GM21717 (cell line): ENCODE measurements around the gene TSPEAR.

Experiments used
- ATAC-seq: cut with Tn5 transposase; IDR thresholded peaks from one replicate; pipeline ENCODE4 v1.9.1; 2021; ENCODE audit warnings: mild to moderate bottlenecking, moderate library complexity; ENCODE audit not compliant: unreplicated experiment

TSPEAR gene

GRCh38 chr21:44533891-44534627, 177.3 kb downstream of the TSPEAR start:
- no peak for ATAC-seq

GRCh38 chr21:44533121-44533890, 178.1 kb downstream of the TSPEAR start:
- no peak for ATAC-seq

- ATAC-seq: no peak
Measured at GRCh38 chr21:44532712-44533111, 178.7 kb downstream of the TSPEAR start.

- ATAC-seq: no peak
Measured at GRCh38 chr21:44531606-44532564, 179.5 kb downstream of the TSPEAR start.

- no peak for ATAC-seq
Measured at GRCh38 chr21:44530903-44531605, 180.3 kb downstream of the TSPEAR start.

- ATAC-seq: no peak
Measured at GRCh38 chr21:44530221-44530902, 181.0 kb downstream of the TSPEAR start.

- ATAC-seq: no peak
Measured at GRCh38 chr21:44529503-44530125, 181.8 kb downstream of the TSPEAR start.

GRCh38 chr21:44529011-44529421, 182.4 kb downstream of the TSPEAR start:
- ATAC-seq: no peak

GRCh38 chr21:44528634-44528995, 182.8 kb downstream of the TSPEAR start:
- no peak for ATAC-seq

GRCh38 chr21:44527983-44528633, 183.3 kb downstream of the TSPEAR start:
- no peak for ATAC-seq

- ATAC-seq: no peak
Measured at GRCh38 chr21:44527156-44527982, 184.0 kb downstream of the TSPEAR start.

GRCh38 chr21:44526096-44526997, 185.0 kb downstream of the TSPEAR start:
- ATAC-seq: no peak

- ATAC-seq: no peak
Measured at GRCh38 chr21:44525391-44526095, 185.8 kb downstream of the TSPEAR start.

GRCh38 chr21:44524414-44525371, 186.7 kb downstream of the TSPEAR start:
- no peak for ATAC-seq
